HTR-8/SVneo (cell line): ENCODE results near the gene HORMAD2.
"Not testable (repeated sequence)": the region's sequence is repeated elsewhere in the genome, so short reads cannot be mapped to it uniquely, and the experiment has no call there.

ENCODE experiments used
- DNase-seq: peaks from one replicate; pipeline ENCODE4 v3.0.0; 2011; ENCODE audit warnings: low spot score, mixed read lengths; ENCODE audit not compliant: insufficient read length
- FAIRE-seq: peaks from 2 replicates; lab custom pipeline; 2011; peaks lifted over from hg19 to GRCh38; lab: Jason Lieb, UNC

Gene HORMAD2

DNA sequence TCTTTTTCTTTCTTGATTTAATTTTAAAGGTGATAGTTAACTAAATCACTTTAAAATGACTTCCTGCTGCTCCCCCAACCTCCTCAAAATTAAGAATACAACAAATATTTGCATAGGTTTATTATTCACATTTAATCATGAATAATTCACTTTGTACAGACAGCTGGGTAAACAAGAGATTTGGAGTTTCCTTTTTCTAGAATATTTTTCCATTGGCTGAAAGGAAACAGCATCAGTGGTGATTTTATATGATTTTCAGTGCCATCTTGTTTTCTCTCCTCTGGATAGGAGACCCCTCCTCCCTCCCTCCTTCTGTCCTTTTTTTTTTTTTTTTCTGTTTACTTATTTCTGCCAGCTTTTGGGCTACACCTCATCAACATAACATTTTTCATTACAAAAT lies 105.8 kb downstream of the HORMAD2 start:
- FAIRE-seq (no peak), DNase-seq (no peak)

- FAIRE-seq (no peak), DNase-seq (no peak)
Measured at GRCh38 chr22:30186510-30186909, 106.2 kb downstream of the HORMAD2 start.

- FAIRE-seq (no peak), DNase-seq (no peak)
Measured at GRCh38 chr22:30187094-30187493, 106.8 kb downstream of the HORMAD2 start.

DNA sequence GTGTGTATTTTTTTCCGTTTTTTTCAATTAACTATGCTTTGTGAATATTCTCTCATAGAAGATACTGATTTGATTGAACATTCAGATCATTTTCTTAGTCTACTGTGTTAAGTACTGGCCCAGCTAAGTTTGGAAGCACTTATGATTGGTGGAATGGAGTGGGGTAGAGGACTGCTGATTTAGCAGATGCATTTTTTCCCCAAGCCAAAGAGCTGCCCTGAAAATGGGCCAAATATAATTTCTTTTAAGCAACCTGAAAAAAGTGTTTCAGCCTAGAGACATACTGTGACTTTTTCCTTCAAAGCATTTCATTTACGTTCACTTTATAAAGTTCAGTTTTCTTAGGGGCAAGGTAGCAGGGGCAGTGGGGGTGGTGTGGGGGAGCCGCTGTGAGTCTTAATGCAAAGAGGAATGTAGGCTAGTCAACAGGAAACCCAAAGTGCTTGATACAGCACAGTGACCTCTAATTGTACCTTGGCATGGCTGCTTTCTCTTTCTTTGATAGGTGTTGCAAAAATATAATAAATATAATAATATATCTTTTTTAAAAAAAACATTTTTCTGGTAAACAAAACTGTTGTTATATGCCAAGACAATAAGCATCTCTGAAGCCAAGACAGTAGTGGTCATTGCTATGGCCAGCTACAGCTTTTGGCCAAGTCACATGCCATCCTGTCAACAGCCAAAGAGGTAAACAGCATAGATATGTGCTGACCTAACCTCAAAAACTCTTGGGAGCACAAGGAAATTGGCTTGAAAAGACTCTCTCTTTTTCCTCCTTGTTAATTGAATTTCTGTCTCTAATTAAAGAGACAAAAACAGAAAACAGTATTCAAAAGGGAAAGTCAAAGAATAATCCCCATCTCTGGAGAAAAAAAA lies 107.5 kb downstream of the HORMAD2 start:
- no peak for DNase-seq
- FAIRE-seq: no peak

DNA sequence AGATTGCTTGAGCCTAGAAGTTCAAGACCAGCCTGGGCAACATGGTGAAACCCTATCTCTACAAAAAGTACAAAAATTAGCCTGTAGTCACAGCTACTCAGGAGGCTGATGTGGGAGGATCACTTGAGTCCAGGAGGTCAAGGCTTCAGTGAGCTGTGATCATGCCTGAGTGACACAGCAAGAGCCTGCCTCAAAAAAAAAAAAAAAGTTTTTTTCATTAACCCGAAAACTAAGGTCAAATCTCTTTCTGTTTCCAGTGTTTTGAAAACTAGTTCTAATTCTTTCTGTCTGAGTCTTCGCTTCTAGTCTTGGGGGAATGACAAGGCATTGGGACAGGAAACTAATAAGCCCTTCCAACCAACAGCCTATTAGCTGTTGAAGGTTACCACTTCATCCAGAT lies 108.6 kb downstream of the HORMAD2 start:
- DNase-seq: no peak
- no peak for FAIRE-seq

- no peak for FAIRE-seq
- no peak for DNase-seq
Measured at GRCh38 chr22:30190574-30190973, 110.3 kb downstream of the HORMAD2 start.

GRCh38 chr22:30191040-30191701 lies 110.9 kb downstream of the HORMAD2 start:
- FAIRE-seq: no peak

DNA sequence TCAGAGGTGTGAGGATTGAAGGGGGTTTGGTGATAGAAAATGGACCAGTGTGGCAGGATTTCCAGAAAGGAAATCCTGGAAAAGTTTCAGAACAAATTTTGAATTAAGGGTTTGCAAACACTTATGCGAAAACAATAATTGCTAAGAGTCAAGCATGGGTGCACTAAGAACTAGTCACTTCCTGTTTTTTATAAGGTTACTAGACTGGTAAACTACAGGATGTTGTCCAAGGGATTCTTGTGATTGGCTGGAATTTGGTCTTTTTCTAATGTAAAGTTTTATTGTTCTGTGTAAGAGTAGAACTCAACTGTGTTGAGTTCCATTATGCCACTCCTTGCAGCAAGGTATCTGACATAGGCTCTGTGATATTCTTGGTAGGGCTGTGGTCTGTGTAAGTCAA lies 112.2 kb downstream of the HORMAD2 start:
- DNase-seq: no peak
- no peak for FAIRE-seq

More at GRCh38 chr22:30191040-30191701, 110.9 kb downstream of the HORMAD2 start:
- no peak for DNase-seq

DNA sequence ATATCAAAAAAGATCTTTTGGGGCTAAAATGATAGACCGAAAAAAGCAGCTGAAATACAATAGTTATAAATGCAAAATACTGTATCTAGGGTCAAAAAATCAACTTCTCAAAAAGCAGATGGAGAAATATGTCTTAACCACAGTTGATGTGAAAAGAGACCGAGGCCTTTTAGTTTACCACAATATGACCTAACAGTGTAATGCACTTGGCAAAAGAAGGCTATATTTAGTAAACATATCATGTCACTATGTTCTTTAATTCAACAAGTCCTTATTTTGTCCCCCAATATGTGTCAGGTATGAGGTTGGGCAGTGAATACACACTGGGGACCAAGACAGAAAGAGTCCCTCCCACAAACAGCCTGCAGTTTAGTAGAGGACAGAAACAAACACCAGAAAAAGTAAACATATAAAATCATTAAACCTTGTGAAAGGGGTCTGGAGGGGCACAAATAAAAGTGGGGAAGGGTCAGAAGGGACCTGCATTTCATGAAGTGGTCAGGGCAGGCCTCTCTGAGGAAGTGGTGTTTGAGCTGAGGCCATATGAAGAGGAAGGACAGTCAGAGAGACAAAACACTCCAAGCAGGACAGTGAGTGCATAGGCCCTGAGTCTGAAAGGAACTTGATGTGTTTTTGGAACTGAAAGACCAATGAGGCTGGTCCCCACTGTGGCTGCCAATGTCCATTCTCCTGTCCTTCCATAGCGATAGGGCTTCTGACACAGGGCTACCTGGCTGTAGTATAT lies 112.9 kb downstream of the HORMAD2 start:
- no peak for FAIRE-seq
- DNase-seq: no peak

- no peak for FAIRE-seq
- DNase-seq: no peak
Measured at GRCh38 chr22:30195245-30196140, 115.2 kb downstream of the HORMAD2 start.

DNA sequence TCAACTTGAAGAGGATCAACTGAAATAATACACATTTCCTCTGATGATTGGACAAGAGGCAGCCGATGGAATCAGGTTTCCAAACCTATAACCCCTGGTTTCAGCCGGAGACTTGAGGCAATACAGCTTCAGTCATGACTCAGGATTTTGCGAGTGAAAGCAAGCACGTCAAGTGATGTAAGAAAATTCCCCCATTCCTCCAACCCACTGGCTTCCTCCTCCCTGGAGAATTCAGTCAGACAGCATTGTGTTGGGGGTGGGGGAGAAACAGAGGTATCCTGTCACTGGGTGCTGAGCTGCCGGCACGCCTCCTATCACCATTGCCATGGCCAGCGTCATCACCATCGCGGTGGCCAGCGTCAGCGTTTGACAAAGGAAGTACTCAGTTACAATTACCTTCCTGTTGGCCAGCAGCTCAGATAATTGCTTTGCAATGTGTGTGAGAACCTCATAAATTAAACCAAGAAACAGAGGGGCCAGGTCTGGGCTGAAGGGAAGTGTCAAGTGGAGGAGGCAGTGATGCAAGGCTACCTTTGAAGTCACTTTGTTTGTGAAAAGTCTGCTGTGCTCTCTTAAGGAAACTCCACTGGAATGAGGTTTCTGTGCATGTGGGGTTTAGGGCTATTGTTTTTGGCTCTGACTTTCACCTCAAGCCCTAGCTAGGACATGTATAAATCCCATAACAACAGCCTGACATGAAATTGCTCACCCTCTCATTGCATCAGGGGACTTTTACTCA lies 116.0 kb downstream of the HORMAD2 start:
- FAIRE-seq (peak; percentile 55), DNase-seq (peak; percentile 69)

- DNase-seq (no peak), FAIRE-seq (no peak)
Measured at GRCh38 chr22:30196880-30197336, 116.6 kb downstream of the HORMAD2 start.

DNA sequence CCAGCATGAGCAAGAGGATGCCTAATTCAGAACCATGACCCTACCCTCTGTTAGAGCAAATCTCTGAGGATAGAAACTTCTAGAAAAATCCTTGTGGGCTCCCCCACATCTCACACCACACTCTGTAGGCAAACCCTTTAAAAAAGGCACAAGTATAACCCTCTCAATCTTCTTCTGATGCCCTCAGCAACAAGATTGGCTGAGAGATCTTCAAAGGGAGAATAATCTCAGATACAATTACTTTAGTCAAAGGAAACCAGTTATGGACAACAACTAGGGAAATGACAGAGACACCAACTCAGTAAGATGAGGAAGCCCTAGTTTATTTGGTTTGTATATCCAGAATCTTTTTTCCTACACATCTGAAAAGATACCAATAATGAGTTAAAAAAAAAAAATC lies 117.1 kb downstream of the HORMAD2 start:
- FAIRE-seq (no peak), DNase-seq (no peak)

- DNase-seq (no peak), FAIRE-seq (no peak)
Measured at GRCh38 chr22:30198152-30198825, 118.0 kb downstream of the HORMAD2 start.

DNA sequence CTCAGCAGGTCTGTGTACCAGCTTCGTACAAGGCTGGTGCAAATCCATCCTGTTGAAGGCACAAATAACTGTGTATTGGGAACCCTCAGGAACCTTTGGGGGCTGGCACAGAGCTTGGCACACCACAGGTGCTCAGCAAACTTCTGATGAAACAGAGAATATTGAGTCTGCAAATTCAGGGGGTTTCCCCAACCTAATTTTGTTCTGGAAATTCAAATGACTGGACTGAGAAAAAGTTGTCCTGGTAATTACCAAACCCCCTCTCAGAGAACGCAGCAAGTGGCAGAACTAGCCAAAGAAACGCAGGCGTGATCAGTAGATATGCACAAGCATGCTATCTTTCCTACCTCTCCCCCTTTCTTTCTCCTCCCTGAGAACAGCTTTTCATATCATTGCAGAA lies 118.7 kb downstream of the HORMAD2 start:
- no peak for DNase-seq
- no peak for FAIRE-seq

GRCh38 chr22:30200905-30201304 lies 120.6 kb downstream of the HORMAD2 start:
- FAIRE-seq, DNase-seq: not testable (repeated sequence)

DNA sequence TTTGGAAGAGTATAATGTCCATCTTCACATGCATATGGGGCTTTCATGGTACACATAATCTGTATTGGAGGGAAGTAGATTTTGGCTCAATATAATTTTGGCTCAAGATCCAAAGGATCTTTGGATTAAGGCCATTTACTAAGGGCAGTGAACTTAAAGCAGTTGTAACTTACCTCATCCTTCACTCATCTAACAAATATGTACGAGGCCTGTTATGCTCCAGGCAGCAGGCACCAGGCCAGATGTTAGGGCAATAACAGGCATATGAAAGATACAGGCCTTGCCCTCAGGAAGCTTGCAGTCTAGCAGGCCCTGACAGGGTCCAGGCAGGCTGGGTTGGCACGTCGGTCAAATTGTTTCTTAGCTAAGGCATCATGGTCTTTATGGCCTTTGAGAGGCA lies 121.7 kb downstream of the HORMAD2 start:
- DNase-seq (no peak), FAIRE-seq (no peak)

DNA sequence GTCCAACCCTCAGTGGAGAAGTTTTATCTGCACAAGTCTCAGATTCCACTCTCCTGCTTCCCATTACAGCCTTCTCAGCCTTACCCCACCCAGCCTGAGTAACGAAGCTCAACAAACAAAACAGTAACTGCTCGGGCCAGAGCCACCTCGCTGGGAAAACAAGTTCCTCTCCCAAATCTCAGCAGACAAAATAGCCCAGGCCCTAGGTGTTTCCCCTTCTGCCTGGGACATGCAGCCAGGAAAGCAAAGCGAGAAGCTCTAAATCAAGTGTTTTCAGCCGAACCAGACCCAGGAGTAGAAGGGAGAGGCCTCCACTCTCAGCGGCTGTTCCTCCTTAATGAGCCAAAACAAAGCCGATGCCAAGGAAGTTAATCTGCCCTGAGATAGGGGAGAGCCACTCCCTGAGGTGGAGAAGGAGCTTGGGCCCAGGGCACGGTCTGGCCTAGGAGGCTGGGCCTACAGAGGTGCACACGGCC lies 122.3 kb downstream of the HORMAD2 start:
- FAIRE-seq (no peak), DNase-seq (no peak)
